GM18498 (cell line): ENCODE results near the gene GAMT.
A peak's percentile ranks its signal among the peaks of the same experiment; 100 is the strongest.

Experiments
- ATAC-seq: cut with Tn5 transposase; IDR thresholded peaks from one replicate; pipeline ENCODE4 v1.9.1; 2021; ENCODE audit warnings: mild to moderate bottlenecking, moderate library complexity; ENCODE audit not compliant: unreplicated experiment

The GAMT gene

DNA sequence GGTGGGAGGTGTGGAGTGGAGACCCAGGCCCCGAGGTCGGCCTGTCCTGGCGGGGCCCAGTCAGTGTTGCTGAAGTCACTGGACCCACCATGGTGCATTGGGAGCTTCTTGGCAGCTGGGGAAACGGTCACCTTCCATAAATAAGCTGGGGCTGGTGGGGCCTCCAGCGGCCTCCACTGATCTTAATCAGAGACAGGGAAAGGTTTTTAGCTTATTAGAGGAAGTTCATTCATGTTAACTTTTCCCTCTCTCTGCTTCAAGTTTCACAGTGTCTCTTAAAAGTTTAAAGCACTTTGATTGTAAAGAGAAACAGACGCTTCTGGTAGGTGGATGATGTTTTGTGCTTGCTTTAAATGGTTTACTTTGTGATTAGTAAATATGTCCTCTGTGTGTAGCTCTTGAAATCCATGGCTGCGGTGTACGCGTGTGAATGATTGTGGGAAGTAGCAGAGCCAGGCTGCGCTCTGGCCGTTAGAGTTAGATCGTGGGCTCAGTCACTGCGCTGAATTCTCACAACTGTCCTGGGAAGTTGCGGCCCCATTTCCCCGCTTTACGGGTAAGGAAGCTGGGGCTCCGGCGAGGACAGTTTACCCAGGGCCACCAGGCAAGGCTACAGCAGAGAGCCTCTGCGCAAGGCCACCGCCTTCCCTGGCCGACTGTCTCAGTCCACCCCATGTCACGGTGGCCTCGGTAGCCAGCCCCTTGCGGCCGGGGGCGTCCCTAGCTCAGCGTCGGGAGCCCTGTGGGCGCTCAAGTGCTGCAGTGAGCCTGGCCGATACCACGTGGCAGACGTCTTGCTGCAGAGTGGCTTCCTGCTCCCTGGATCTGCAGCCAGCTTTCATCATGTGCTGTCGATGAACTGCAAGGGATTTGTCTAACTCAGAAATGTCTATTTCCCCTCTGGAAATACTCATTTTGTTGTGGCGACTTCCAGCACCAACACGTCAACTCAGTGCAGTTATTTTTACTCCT lies 34.2 kb downstream of the GAMT start:
- ATAC-seq = no peak

DNA sequence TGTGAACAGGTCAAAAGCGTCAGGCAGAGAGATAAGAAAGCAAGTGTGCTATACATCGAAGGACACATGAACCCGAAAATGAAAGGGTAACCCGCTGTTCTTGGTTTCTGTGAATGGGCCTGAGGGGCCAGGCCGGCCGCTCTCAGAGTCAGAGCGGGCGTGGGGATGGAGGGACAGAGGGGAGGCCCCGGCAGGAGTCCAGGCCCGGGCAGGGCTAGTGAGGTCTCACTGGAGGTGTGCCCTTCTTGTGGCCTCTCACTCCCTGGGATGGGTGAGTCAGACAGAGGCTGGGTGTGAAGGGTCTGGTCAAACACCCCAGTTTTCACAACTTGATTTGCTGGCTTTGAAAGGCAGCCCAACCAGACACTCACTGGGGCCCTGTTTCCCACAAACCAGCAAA lies 35.0 kb downstream of the GAMT start:
- ATAC-seq = no peak

DNA sequence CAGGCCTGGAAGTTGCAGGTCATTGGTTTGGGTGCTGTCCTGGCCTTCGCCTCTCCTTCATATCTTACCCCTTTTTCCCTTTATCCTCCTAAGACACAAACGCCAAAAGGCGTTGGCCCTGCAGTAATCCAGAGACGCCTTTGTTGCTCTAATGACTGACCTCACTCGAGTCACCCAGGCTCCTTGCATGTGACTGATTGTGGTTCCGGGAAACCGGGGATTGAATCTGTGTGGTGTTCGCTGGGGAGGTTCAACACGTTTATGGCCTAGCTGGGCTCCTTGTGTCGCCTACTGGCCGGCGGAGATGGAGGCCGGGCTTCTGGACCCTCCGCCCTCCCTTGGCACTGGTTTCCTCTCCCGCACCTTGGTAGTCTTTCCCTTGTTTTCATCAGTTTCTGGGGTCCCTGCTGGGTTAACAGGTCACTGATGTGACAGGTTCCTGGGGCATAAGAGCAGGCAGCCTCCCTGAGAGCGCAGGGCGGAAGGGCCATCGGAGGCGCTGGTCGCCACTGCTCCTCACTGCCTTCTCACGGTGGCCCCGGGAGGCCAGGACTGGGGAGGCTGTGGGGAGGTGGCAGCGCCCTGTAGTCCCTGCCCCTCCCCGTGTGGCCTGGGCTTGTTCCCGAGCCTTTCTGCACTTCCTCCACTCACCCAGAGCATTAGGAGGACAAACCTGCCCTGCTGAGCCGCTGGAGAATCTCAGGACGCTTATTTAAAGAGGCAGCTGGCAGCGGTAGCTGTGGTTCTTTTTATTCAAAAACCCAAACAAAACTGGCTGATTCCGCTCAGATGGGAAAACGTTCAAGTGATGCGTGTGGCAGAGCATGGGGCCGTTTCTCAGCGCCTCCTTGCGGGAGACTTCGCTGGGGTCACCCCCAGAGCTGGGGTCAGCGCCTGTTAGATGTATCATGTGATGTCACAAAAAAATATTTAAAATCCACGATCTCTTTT lies 35.7 kb downstream of the GAMT start:
- no peak for ATAC-seq

DNA sequence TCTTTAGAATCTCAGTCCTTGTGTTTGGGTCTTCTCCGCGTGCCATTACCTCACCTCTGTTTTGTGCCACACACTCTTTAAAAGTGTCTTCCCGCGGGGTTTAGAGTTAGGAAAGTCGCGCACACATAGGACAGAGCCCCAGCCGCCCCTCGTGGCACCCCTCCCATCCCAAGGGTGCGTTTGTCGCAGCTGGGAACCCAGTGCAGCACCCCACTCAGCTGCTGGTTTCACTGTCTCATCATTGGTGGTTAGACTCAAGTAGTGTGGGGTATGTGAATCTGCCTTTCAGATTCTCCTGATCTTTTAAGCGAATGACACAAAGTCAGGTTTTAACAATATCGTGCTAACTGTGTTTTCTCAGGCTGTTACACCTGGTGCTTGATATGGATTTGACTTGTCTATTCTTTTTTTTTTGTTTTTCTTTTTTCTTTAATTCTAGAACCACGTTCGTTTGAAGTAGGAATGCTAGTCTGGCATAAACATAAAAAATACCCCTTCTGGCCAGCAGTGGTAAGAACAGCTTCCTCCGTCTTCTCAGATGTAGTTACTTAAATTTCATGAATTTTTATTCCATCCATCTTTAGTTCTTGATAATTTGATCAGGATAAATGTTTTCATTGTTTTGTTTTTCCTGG lies 37.2 kb downstream of the GAMT start:
- ATAC-seq = no peak

DNA sequence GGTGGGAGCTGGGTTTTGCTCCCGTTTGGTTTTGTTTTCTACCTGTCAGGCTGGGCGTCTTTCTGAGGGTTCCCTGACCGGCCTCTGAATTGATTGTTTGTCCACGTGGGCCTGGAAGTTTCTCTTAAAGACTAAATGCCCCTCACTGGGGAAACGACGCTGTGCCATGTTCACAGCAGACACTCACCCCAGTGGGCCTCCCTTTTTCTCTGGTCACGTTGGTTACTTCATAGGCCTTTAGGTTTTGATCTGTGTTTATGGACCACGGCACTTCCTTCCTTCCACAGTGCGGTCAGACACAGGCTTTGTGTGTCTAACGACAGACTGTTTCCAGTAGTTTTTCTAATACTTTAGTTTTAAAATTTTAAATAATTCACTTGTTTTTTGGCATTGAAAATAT lies 37.7 kb downstream of the GAMT start:
- ATAC-seq = no peak

DNA sequence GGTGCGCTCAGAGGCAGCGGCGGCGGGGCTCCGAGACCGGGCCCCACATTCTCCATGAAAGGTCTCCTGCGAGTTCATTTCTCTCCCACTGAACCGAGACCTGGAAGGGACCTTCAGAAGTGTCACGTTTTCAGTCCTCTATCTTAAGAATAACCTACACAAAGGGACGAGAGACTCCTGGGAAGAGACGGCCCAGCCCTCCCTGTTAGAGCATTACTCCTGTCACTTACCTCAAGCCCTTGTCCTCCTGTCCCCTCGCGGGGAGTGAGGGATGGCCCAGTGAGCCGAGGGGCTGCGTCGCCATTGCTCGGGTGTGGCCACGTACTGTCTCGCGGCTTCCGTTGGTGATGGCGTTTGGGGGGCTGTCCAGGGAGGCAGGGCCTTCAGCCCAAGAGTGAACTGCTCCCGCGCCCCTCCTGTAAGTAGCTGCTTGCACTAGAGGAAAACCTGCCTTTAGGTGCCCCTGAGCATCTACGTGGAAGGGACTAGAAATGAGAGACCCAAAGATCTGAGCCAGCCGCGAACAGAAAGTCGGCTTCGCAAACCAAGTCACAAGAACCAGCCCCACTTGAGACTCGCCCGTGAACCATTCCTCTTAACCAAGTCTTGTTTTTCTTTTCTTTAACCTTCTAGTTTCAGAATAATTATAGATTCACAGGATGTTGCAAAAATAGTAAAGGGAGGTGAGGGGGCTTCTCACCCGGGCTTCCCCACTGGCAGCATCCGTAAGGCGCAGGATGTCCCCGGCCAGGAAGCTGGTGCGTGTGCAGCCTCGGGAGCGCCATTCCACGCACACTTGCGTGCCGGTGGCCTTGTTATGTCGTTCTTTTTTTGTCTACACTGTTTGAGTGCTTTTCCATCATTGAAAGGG lies 38.7 kb downstream of the GAMT start:
- ATAC-seq = no peak

DNA sequence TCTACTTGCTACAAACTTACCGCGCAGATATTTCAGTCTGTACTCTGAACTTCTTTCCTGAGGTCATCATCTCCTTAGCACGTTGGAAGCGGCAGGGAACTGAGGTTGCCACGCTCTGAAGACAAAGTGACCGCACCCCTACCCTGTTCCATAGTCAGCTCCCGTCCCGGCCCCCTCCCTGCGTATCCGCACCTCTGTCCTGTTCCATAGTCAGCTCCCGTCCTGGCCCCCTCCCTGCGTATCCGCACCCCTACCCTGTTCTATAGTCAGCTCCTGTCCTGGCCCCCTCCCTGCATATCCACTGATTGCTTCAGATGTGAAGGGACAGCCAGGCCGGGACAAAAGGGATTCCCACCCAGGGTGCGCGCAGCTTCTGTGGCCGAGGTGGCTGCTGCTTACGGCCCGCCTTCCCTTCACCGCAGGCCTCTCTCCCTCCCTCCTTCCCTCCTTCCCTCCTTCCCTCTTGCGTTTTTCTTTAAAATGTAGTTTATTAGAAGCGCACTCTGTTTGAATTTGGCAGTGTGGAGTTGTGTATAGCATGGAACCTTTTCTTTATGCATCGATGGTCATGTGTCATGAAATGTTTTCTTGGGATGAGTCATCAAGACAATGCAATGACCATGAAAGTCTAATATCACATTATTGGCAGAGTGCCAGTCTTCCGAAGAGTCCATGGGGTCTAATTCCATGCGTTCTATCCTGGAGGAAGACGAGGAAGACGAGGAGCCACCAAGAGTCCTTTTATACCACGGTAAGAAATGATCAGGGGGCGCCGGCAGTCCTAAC lies 39.5 kb downstream of the GAMT start:
- no peak for ATAC-seq

DNA sequence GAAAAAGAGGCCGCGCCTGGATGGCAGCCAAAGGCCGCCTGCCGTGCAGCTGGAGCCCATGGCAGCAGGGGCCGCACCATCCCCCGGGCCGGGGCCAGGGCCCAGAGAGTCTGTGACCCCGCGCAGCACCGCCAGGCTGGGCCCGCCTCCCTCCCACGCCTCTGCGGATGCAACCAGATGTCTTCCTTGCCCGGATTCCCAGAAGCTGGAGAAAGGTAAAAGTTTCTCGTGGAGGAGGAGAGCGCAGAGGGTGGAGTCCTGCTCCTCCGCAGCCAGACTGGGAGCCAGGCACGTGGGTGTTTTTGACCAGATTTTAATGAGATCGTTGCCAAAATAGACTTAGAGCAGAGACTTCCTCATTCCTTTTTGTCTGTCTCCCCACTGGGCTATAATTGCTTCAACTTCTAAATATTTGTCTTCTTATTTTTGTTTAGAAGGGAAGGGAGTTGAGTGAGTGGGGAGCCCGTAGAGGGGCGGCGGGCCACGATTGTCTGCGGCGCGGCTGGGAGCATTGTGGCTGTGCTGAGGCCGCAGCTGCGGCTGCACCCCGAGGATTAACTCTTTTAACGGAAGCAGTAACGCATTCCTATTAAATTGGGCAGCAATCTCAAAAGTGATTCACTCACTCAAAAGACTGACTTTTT lies 40.4 kb downstream of the GAMT start:
- no peak for ATAC-seq

DNA sequence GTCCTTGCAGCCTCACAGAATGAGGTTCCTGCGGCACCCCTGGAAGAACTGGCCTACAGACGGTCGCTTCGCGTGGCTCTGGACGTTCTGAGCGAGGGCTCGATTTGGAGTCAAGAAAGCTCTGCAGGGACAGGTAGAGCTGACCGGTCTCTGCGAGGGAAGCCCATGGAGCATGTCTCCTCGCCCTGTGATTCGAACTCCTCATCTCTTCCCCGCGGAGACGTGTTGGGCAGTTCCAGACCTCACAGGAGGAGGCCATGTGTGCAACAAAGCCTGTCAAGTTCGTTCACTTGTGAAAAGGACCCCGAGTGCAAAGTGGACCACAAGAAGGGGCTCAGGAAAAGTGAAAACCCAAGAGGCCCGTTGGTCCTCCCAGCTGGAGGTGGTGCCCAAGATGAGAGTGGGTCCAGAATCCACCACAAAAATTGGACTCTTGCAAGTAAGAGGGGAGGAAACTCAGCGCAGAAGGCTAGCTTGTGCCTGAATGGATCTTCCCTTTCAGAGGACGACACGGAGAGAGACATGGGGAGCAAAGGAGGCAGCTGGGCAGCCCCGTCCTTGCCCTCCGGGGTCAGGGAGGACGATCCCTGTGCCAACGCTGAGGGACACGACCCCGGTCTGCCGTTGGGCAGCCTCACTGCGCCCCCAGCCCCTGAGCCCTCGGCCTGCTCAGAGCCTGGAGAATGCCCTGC lies 41.1 kb downstream of the GAMT start:
- no peak for ATAC-seq

DNA sequence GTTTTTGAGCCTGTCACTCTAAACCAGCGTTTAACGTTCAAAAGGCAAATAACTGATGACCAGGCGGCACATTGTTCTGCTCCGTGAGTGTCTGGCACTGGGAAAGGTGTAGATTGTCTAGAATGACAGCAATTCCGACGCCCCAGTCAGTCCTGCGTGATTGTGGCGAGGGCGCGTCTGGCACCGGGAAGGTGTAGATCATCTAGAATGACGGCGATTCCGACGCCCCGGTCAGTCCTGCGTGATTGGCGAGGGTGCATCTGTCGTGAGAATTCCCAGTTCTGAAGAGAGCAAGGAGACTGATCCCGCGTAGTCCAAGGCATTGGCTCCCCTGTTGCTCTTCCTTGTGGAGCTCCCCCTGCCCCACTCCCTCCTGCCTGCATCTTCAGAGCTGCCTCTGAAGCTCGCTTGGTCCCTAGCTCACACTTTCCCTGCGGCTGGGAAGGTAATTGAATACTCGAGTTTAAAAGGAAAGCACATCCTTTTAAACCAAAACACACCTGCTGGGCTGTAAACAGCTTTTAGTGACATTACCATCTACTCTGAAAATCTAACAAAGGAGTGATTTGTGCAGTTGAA lies 43.7 kb downstream of the GAMT start:
- no peak for ATAC-seq

DNA sequence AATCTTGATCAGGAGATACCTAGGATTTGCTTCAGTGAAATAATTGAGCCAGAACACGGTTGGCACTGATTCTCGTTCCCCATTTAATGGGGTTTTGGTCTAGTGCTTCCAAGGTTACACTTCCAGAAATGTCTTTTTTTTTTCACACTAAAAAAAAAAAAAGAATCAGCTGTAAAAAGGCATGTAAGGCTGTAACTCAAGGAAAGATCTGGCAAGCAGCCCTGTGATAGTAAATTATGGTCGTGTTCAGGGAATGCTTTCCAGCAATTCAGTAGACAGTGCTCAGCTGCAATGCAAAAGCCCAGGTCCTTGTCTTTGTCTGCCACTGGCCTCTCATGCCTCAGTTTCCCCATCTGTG lies 44.9 kb downstream of the GAMT start:
- no peak for ATAC-seq

DNA sequence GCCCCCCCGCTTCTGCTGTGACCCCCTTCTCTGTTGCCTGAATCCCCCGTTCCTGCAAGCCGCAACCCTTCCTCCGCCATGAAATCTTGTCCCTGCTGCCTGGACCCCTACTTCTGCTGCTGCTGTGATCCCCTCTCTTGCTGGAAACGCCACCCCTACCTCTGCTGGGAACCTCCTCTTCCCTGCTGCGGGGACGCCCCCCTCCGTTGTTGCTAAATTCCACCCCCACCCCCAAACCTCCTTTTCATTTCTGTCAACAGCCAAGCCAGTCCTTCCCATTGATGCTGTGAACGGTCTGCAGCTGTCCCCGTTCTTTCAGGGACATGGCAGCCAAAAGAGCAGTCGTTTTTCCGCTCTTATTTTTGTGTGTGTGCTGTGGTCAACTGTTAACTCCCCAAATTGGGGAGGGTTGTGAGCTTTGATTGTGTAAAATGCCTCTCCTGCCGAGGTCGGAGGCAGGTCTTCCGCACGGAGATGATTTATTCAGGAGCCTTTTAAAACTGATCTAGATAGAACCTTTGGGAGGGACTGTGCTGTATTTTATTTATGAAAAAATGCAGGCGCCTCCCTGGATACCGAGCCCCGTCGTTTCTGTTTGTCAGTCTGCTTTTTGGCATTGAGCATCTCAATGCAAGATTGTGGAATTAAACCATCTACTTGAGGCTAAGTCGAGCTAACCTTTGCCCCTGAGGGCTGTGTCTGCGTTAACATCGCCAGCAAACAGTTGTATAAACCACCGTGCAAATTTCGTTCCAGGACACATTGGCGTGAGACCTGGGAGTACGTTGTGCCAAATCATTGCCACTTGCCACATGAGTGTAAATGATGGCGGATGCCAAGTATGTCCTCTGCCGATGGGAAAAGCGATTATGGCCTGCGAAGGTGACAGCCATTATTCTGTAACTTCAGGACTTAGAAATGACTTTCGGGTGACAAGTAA lies 45.5 kb downstream of the GAMT start:
- no peak for ATAC-seq

DNA sequence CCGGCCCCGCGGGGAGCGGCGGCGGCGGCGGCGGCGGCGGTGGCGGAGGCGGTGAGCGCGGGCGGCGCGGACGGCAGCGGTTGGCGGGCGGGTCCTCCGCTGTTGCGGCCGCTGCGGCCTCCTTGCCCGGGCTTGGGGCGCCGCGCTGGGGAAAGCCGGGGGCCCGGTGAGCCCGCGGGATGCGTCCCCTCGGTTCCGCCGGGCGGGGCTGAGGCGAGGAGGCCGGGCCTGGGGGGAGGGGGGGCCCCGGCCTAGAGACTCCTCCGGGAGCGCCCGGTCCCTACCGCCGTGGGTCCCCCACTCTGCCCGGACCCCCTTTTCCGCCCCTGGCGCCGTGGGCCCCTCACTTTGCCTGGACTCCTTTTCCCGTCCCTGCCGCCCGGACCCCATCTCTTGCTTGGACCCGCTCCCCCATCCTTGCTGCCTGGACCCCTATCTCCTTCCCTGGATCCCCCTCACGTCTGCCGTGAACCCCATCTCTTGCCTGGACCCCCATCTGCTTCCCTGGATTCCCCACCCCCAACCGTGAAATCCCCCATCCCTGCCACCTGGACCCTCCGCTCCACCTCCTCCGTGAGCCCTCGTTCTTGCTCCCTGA lies 46.3 kb downstream of the GAMT start:
- ATAC-seq = peak; percentile 48

DNA sequence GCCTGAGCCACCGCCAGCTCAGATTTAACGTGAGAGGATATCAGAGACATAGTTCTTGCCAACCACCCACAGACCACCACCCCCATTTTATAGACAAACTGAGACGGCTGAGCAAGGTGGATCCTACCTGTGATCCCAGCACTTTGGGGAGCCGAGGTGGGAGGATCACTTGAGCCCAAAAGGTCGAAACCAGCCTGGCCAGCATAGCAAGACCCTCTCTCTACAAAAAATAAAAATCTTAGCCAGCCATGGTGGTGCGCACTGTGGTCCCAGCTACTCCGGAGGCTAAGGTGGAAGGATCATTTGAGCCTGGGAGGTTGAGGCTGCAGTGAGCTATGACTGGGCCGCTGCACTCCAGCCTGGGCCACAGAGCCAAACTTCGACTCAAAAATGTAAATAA lies 48.2 kb downstream of the GAMT start:
- no peak for ATAC-seq

DNA sequence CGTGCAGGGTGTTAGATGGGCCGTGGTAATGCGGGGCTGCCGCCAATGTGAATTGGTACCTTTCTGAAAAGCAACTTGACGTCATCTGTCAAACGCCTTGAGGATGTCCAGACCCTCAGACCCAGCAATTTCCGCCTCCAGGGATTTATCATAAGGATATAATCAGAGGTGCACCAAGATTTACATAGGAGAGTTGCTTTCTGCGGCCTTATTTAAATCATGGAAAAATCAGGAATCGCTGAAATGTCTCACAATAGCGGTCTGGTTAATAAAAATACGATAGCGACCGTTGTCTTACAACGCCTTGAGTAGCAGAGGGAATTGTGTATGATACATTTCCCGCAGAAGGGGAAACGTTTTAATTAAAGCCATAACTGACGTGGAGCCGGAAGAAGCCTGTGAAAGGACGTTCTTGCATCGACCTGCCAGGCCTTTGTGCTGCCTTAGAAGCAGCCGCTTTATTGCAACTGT lies 49.9 kb downstream of the GAMT start:
- ATAC-seq = no peak

DNA sequence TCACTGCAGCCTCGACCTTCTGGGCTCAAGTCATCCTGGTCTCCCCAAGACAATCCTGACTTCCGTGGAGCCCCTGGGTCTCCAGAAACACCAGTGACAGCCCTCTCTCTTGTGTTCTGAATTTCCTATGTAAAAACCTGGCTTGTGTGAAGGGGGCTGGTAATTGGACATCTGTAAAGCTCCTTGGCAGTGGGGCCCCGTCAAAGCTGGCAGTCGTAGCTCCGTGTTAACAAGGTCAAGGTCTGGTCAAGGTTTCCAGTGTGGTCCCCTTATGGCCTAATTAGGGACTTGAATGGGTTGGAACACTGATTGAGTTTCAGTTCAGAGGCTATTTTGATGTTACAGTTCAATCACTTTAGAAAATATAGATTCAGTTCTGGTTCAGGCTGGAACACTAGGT lies 50.5 kb downstream of the GAMT start:
- no peak for ATAC-seq

DNA sequence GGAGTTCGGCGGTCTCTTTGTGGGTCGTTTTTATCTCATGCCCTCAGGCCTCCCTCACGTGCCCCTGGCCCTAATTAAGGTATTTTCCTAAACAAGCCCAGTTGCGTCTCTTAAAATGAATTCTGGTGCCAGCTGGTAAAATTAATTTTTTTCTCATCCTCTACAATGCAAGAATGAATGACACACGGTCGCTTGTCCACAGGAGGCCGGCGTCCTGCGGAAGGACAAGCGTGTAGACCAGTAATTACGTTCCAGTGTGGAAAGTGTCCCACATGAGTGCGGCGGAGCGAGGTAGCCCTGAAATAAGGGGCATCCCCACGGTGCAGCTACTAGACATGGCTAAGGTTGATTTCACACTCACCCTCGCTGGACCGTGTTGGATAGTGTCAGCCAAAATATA lies 52.1 kb downstream of the GAMT start:
- ATAC-seq = no peak
